BE2C (cell line): ENCODE data around the gene F9.

ENCODE experiments used
- DNase-seq: peaks from one replicate; pipeline ENCODE4 v3.0.0-alpha.2; 2020
- H3K27me3 ChIP-seq: fragments of 250-450 bp; sonication (Bioruptor Pico); 2 replicates; pipeline ENCODE4 v1.5.1; 2020; ENCODE audit warnings: mild to moderate bottlenecking
- H3K36me3 ChIP-seq: fragments of 250-450 bp; sonication (Bioruptor Pico); 2 replicates; pipeline ENCODE4 v1.5.1; 2020; ENCODE audit warnings: mild to moderate bottlenecking
- H3K4me1 ChIP-seq: fragments of 250-450 bp; sonication (Bioruptor Pico); 2 replicates; pipeline ENCODE4 v1.5.1; 2020
- H3K4me3 ChIP-seq: 2 replicates; pipeline ENCODE4 v1.5.1; 2011; ENCODE audit warnings: low read depth, low read length
- H3K9me3 ChIP-seq: fragments of 250-450 bp; sonication (Bioruptor Pico); 2 replicates; pipeline ENCODE4 v1.5.1; 2020
- TF ChIP-seq, protein P1 (sequence below): IDR thresholded peaks from 2 replicates; pipeline ENCODE4 v1.5.1; 2012; ENCODE audit warnings: mild to moderate bottlenecking, low read depth, low read length

Gene F9

DNA sequence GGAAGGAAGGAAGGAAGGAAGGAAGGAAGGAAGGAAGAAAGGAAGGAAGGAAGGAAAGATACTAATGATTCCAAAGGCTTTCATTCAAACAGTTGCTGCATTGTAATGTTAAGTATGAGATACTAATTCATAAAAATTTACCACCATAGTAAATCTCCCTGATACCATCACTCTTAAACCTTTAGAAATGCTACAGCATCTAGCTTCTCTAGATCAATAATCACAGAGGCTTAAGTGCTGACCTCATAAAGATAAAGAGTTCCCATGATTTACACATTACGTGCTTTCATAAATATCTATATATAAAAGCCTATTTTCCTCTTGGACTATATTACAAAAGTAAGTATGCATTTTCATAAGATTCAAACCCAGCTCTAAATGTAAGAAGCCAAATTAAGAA, 36.4 kb downstream of the F9 start:
- Histone ChIP-seq H3K36me3 (no peaks in the 10 kb centered on the region), H3K9me3 (no peaks in the 10 kb centered on the region), H3K27me3 (no peaks in the 10 kb centered on the region), H3K4me1 (no peaks in the 10 kb centered on the region), H3K4me3 (no peak overlapping the region)
- TF ChIP-seq, protein P1, sequence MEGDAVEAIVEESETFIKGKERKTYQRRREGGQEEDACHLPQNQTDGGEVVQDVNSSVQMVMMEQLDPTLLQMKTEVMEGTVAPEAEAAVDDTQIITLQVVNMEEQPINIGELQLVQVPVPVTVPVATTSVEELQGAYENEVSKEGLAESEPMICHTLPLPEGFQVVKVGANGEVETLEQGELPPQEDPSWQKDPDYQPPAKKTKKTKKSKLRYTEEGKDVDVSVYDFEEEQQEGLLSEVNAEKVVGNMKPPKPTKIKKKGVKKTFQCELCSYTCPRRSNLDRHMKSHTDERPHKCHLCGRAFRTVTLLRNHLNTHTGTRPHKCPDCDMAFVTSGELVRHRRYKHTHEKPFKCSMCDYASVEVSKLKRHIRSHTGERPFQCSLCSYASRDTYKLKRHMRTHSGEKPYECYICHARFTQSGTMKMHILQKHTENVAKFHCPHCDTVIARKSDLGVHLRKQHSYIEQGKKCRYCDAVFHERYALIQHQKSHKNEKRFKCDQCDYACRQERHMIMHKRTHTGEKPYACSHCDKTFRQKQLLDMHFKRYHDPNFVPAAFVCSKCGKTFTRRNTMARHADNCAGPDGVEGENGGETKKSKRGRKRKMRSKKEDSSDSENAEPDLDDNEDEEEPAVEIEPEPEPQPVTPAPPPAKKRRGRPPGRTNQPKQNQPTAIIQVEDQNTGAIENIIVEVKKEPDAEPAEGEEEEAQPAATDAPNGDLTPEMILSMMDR: no peak
- DNase-seq: no peak

DNA sequence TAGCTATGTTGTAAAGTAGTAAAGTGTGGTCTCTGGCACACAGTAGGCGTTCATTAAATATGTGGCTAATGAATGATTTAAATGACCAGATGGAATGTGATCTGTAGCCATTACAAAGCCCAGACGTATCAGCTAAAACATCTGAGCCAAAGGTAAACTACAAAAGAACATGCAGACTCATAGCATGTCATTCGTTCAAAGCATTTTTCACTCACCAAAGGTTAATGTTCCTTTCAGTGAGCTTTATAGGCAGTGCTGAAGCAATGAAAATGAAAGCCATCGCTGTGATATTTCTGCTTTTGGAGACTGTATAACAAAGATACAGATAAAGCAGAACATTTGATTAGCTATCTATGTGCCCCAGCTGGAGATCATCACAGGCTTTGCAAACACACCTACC, 50.5 kb downstream of the F9 start:
- Histone ChIP-seq H3K9me3 (no peaks in the 10 kb centered on the region), H3K27me3 (no peaks in the 10 kb centered on the region), H3K36me3 (no peaks in the 10 kb centered on the region), H3K4me1 (no peaks in the 10 kb centered on the region), H3K4me3 (no peak overlapping the region)
- TF ChIP-seq, protein P1: no peak
- no peak for DNase-seq

DNA sequence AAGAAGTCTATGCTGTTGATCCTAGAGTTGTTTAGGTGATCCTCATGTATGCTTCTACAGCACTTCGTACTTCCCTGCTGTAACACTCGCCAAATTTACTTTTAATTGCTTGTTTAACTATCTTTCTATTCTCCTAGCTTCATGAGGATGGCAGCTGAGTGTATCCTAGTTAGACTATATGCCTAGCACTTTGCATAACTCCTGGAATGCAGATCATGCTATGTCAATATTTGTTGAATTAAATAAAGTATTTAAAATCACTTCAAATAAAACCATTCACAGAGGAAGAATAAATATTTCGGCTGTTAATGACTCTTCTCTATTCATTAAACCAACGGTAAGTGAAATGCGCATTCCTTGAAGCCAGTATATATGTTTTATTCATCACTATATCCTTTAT, 55.1 kb downstream of the F9 start:
- no peak for DNase-seq
- no peaks in the 10 kb centered on the region for H3K9me3 ChIP-seq
- H3K4me1 ChIP-seq: no peaks in the 10 kb centered on the region
- H3K4me3 ChIP-seq: no peak overlapping the region
- no peaks in the 10 kb centered on the region for H3K27me3 ChIP-seq
- TF ChIP-seq, protein P1: no peak
- no peaks in the 10 kb centered on the region for H3K36me3 ChIP-seq

DNA sequence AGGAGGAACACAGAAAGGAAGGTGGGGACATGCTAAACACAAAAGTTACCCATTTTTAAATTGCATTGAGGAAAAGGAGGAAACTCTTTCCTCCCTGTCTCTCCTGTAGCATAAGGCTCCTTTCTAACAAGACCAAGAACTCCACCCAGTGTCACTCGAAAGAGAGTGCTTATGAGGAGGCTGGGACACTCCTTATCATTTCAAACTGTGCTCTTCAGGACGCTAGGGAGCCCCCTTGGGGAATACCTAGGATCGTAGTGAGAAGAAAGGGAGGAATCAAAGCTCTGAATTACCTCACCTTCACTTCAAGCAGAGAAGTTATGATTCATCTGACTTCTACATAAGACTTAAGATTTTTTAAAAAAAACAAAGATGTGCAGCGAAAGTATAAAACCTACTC, 65.5 kb downstream of the F9 start:
- no peak for DNase-seq
- H3K9me3 ChIP-seq: no peaks in the 10 kb centered on the region
- H3K36me3 ChIP-seq: no peaks in the 10 kb centered on the region
- no peak overlapping the region for H3K4me3 ChIP-seq
- TF ChIP-seq, protein P1: no peak
- no peaks in the 10 kb centered on the region for H3K4me1 ChIP-seq
- no peaks in the 10 kb centered on the region for H3K27me3 ChIP-seq

DNA sequence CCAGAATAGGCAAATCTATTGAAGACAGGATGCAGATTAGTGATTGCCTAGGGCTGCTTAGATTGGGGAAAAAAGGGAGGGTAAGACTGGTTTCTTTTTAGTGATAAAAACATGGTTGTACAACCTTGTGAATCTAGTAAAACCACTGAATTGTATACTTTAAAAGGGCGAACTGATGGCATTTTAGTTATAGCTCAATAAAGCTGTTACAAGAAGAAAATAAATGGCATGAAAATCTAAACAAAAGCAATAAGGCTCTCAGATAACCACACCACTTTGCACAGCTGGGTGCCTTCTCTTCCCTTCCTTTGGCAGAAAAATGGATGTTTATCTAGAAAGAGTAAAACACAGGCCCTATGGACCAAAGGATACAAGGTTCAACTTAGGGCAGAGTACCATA, 69.6 kb downstream of the F9 start:
- H3K4me1 ChIP-seq: no peaks in the 10 kb centered on the region
- H3K36me3 ChIP-seq: no peaks in the 10 kb centered on the region
- no peak overlapping the region for H3K4me3 ChIP-seq
- TF ChIP-seq, protein P1: no peak
- H3K9me3 ChIP-seq: no peaks in the 10 kb centered on the region
- H3K27me3 ChIP-seq: no peaks in the 10 kb centered on the region
- no peak for DNase-seq
